DOHH2 (cell line): ENCODE measurements around the gene LMO7.

ENCODE experiments used
- H3F3A ChIP-seq: fragments of 200-600 bp; sonication (generic), shearing (Covaris generic); 2 replicates; pipeline ENCODE4 v1.6.0; 2016; ENCODE audit warnings: antibody characterized with exemption, mild to moderate bottlenecking; ENCODE audit not compliant: control insufficient read depth, insufficient read depth
- H3K27ac ChIP-seq: fragments of 200-600 bp; sonication (generic); 2 replicates; pipeline ENCODE4 v1.5.1; 2014; ENCODE audit warnings: low read depth, mild to moderate bottlenecking, low read length, moderate library complexity
- H3K27me3 ChIP-seq: fragments of 200-600 bp; sonication (generic); 2 replicates; pipeline ENCODE4 v1.6.1; 2014; ENCODE audit warnings: mild to moderate bottlenecking, low read length, mixed read lengths; ENCODE audit not compliant: control insufficient read depth
- H3K36me3 ChIP-seq: fragments of 200-600 bp; sonication (generic); 2 replicates; pipeline ENCODE4 v1.6.1; 2014; ENCODE audit warnings: mild to moderate bottlenecking, low read length, moderate library complexity, mixed read lengths; ENCODE audit not compliant: control insufficient read depth
- H3K4me1 ChIP-seq: fragments of 200-600 bp; sonication (generic); 2 replicates; pipeline ENCODE4 v1.6.1; 2014; ENCODE audit warnings: mild to moderate bottlenecking, low read length, mixed read lengths; ENCODE audit not compliant: control insufficient read depth
- H3K4me2 ChIP-seq: fragments of 200-600 bp; sonication (generic); 2 replicates; pipeline ENCODE4 v1.6.0; 2014; ENCODE audit warnings: mild to moderate bottlenecking, low read length, moderate library complexity
- H3K4me3 ChIP-seq: fragments of 200-600 bp; sonication (generic); 2 replicates; pipeline ENCODE4 v1.5.1; 2014; ENCODE audit warnings: mild to moderate bottlenecking, low read length, mixed read lengths
- H3K79me2 ChIP-seq: fragments of 200-600 bp; sonication (generic); 2 replicates; pipeline ENCODE4 v1.6.1; 2014; ENCODE audit warnings: mild to moderate bottlenecking, low read length, mixed read lengths; ENCODE audit not compliant: control insufficient read depth
- H3K9me2 ChIP-seq: fragments of 200-600 bp; sonication (generic); replicated peaks from 2 replicates; pipeline ENCODE4 v1.6.1; 2014; ENCODE audit warnings: mild to moderate bottlenecking, low read length, mixed read lengths; ENCODE audit not compliant: control insufficient read depth
- H3K9me3 ChIP-seq: fragments of 200-600 bp; sonication (generic); 2 replicates; pipeline ENCODE4 v1.6.1; 2014; ENCODE audit warnings: antibody characterized with exemption, low read length, mixed read lengths; ENCODE audit not compliant: control insufficient read depth, insufficient read depth
- H4K20me1 ChIP-seq: fragments of 200-600 bp; sonication (generic); 2 replicates; pipeline ENCODE4 v1.6.0; 2014; ENCODE audit warnings: low read depth, mild to moderate bottlenecking, antibody characterized with exemption, low read length, moderate library complexity; ENCODE audit not compliant: control insufficient read depth, insufficient read depth
- CTCF ChIP-seq: fragments of 200-600 bp; sonication (generic); IDR thresholded peaks from one replicate; pipeline ENCODE4 v1.5.1; 2014; ENCODE audit warnings: antibody characterized with exemption, mild to moderate bottlenecking, low read depth, low read length; ENCODE audit not compliant: poor library complexity, severe bottlenecking
- EZH2phosphoT487 ChIP-seq: fragments of 200-600 bp; sonication (generic); IDR thresholded peaks from 2 replicates; pipeline ENCODE4 v1.6.1; 2017; ENCODE audit warnings: borderline replicate concordance, mild to moderate bottlenecking, antibody characterized with exemption, low read length, moderate library complexity, mixed read lengths

The LMO7 gene

GRCh38 chr13:75635101-75635827, 866 bp upstream of the LMO7 start:
- Histone ChIP-seq H3K27ac (no peak overlapping the region), H3K36me3 (no peaks in the 10 kb centered on the region), H3F3A (peaks cover 9% of the 10 kb centered on the region), H3K27me3 (peaks cover 5% of the 10 kb centered on the region; the same call in 1 of the 2 replicates), H3K4me3 (peak overlapping the region; percentile 77), H3K79me2 (peaks cover 2% of the 10 kb centered on the region; the same call in 1 of the 2 replicates), H3K4me1 (peaks cover 17% of the 10 kb centered on the region), H3K4me2 (peak overlapping the region; percentile 84), H3K9me3 (no peaks in the 10 kb centered on the region), H3K9me2 (no peaks in the 10 kb centered on the region), H4K20me1 (no peaks in the 10 kb centered on the region)
- TF ChIP-seq CTCF (no peak), EZH2phosphoT487 (no peak)

GRCh38 chr13:75636436-75637180, 478 bp downstream of the LMO7 start:
- peak overlapping the region; percentile 84 for H3K4me2 ChIP-seq
- H3K9me2 ChIP-seq, result no peaks in the 10 kb centered on the region
- H3K27ac ChIP-seq, result no peak overlapping the region
- TF ChIP-seq EZH2phosphoT487, result no peak
- TF ChIP-seq CTCF, result no peak
- H3K4me1 ChIP-seq, result peaks cover 17% of the 10 kb centered on the region
- peaks cover 5% of the 10 kb centered on the region; the same call in 1 of the 2 replicates for H3K27me3 ChIP-seq
- H3K9me3 ChIP-seq, result no peaks in the 10 kb centered on the region
- peak overlapping the region; percentile 77 for H3K4me3 ChIP-seq
- H4K20me1 ChIP-seq, result no peaks in the 10 kb centered on the region
- peaks cover 2% of the 10 kb centered on the region; the same call in 1 of the 2 replicates for H3K79me2 ChIP-seq
- H3F3A ChIP-seq, result peaks cover 9% of the 10 kb centered on the region
- 0 out of 2 replicates have a peak, but pooled peaks cover 3% of the 10 kb centered on the region for H3K36me3 ChIP-seq

DNA sequence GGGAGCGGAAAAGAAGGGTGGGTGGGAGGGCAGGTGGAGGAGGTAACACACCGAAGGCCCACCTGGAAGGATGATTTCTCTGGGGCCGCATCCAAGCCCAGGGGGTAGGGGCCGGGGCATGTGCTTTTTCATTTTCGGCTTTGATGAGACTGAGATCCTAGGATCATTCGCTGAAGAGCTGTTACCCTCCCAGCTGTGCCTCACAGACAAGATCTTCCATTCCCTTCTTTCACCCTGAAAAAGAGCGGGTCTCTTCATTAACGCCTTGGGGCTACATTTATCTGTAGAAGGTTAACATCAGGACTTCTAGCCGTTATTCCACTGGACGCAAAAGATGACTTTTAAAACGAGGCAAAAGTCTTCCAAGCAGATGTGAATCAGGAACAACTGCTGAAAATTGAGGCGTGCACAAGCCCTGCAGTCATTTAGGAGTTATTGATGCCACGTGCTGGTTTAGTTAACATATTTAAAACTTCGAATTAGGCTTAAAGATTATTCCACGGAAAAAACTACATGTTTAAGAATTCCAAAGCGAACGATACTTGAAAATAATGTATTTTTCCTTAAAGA, 1.1 kb downstream of the LMO7 start:
- no peaks in the 10 kb centered on the region for H3K9me3 ChIP-seq
- peak overlapping the region; percentile 77 for H3K4me3 ChIP-seq
- H3K4me1 ChIP-seq, result peaks cover 17% of the 10 kb centered on the region
- H3F3A ChIP-seq, result peaks cover 9% of the 10 kb centered on the region
- H3K9me2 ChIP-seq, result no peaks in the 10 kb centered on the region
- no peaks in the 10 kb centered on the region for H4K20me1 ChIP-seq
- no peak overlapping the region for H3K27ac ChIP-seq
- no peak for TF ChIP-seq CTCF
- no peak for TF ChIP-seq EZH2phosphoT487
- peaks cover 2% of the 10 kb centered on the region; the same call in 1 of the 2 replicates for H3K79me2 ChIP-seq
- 0 out of 2 replicates have a peak, but pooled peaks cover 3% of the 10 kb centered on the region for H3K36me3 ChIP-seq
- H3K4me2 ChIP-seq, result peak overlapping the region; percentile 84
- H3K27me3 ChIP-seq, result peaks cover 5% of the 10 kb centered on the region; the same call in 1 of the 2 replicates
